GM18873 (cell line): Measurements from ENCODE around the gene BMPER.

Experiments
- ATAC-seq: cut with Tn5 transposase; IDR thresholded peaks from one replicate; pipeline ENCODE4 v1.9.1; 2021; ENCODE audit warnings: mild to moderate bottlenecking, moderate library complexity, moderate number of reproducible peaks; ENCODE audit not compliant: unreplicated experiment, low FRiP score

BMPER gene

GRCh38 chr7:33887266-33887975, 17.9 kb upstream of the BMPER start:
- no peak for ATAC-seq

GRCh38 chr7:33888166-33888565, 17.2 kb upstream of the BMPER start:
- no peak for ATAC-seq

GRCh38 chr7:33892945-33893344, 12.4 kb upstream of the BMPER start:
- no peak for ATAC-seq

GRCh38 chr7:33893377-33893776, 12.0 kb upstream of the BMPER start:
- ATAC-seq, result no peak

GRCh38 chr7:33895025-33895804, 10.1 kb upstream of the BMPER start:
- peak; percentile 82 for ATAC-seq

- no peak for ATAC-seq
Measured at GRCh38 chr7:33900501-33900900, 4.8 kb upstream of the BMPER start.

GRCh38 chr7:33901199-33901598, 4.1 kb upstream of the BMPER start:
- ATAC-seq, result no peak

- ATAC-seq, result no peak
Measured at GRCh38 chr7:33901847-33902246, 3.5 kb upstream of the BMPER start.

- ATAC-seq, result no peak
Measured at GRCh38 chr7:33902746-33903145, 2.6 kb upstream of the BMPER start.

- ATAC-seq, result no peak
Measured at GRCh38 chr7:33903791-33904680, 1.3 kb upstream of the BMPER start.

- ATAC-seq, result no peak
Measured at GRCh38 chr7:33904681-33905388, 504 bp upstream of the BMPER start.

GRCh38 chr7:33906697-33907096, 1.4 kb downstream of the BMPER start:
- ATAC-seq, result no peak

- no peak for ATAC-seq
Measured at GRCh38 chr7:33907625-33908024, 2.3 kb downstream of the BMPER start.

- no peak for ATAC-seq
Measured at GRCh38 chr7:33909318-33909717, 4.0 kb downstream of the BMPER start.

GRCh38 chr7:33909755-33910154, 4.4 kb downstream of the BMPER start:
- no peak for ATAC-seq

GRCh38 chr7:33910756-33911155, 5.4 kb downstream of the BMPER start:
- ATAC-seq, result no peak

- ATAC-seq, result no peak
Measured at GRCh38 chr7:33916357-33917081, 11.2 kb downstream of the BMPER start.

GRCh38 chr7:33917661-33918060, 12.3 kb downstream of the BMPER start:
- ATAC-seq, result no peak

- no peak for ATAC-seq
Measured at GRCh38 chr7:33918438-33919143, 13.3 kb downstream of the BMPER start.
